Activated B cell treated with CpG ODN at 0.5 μM for 24 hours (primary cell): ENCODE results near the gene MAN2C1. TPM values are rescaled to one million over a fixed set of nuclear protein-coding genes. Genes with fewer than 3 reads are reported as not detected.
"Not testable (repeated sequence)": the region's sequence is repeated elsewhere in the genome, so short reads cannot be mapped to it uniquely, and the experiment has no call there.

Source experiments
- ATAC-seq: fragments of 200-7000 bp; cut with Tn5 transposase; one replicate; pipeline ENCODE4 v1.10.0; 2021; ENCODE audit warnings: low read depth, mild to moderate bottlenecking, moderate library complexity
- CTCF ChIA-PET: fragments of 350-600 bp; sonication (Branson Sonifier 250); formaldehyde crosslinking; loops from one replicate; lab custom pipeline; 2021; ENCODE audit warnings: antibody characterized with exemption; lab: Charles Lee
- POLR2A ChIA-PET: fragments of 350-600 bp; sonication (Branson Sonifier 250); formaldehyde crosslinking; loops from one replicate; lab custom pipeline; 2021; ENCODE audit warnings: antibody characterized with exemption; lab: Charles Lee
- DNase-seq: peaks from one replicate; pipeline ENCODE4 v3.0.0; 2022
- H3K27ac Mint-ChIP-seq: one replicate; pipeline ENCODE4 v1.8.0; 2020; ENCODE audit warnings: mixed read lengths
- H3K27me3 Mint-ChIP-seq: one replicate; pipeline ENCODE4 v1.8.0; 2021; ENCODE audit warnings: mixed read lengths
- H3K36me3 Mint-ChIP-seq: one replicate; pipeline ENCODE4 v1.8.0; 2021; ENCODE audit warnings: low read depth, mixed read lengths
- H3K4me1 Mint-ChIP-seq: one replicate; pipeline ENCODE4 v1.8.0; 2021; ENCODE audit warnings: mixed read lengths
- H3K4me3 Mint-ChIP-seq: one replicate; pipeline ENCODE4 v1.8.0; 2020; ENCODE audit warnings: mild to moderate bottlenecking, mixed read lengths
- H3K9me3 Mint-ChIP-seq: one replicate; pipeline ENCODE4 v1.8.0; 2020; ENCODE audit warnings: mixed read lengths
- CTCF ChIP-seq: fragments of 200-600 bp; IDR thresholded peaks from one replicate; pipeline ENCODE4 v1.8.0; 2022; ENCODE audit warnings: antibody characterized with exemption, mild to moderate bottlenecking
- intact Hi-C: fragments of 100-400 bp; cut with micrococcal nuclease; formaldehyde crosslinking; loops from one replicate; pipeline ENCODE4 v1.15.1; 2024
- total RNA-seq: library from RNA; stranded (reverse); gene quantifications from 2 replicates; pipeline ENCODE4 v1.2.3, GENCODE V29; 2022

The MAN2C1 gene
- total RNA-seq, 1 donor from 2014 or later, result 213 TPM

- peak overlapping the region; percentile 85 for H3K27ac Mint-ChIP-seq
- H3K9me3 Mint-ChIP-seq, result peaks cover 7% of the 10 kb centered on the region
- H3K36me3 Mint-ChIP-seq, result peaks cover 11% of the 10 kb centered on the region
- H3K4me1 Mint-ChIP-seq, result peaks cover 46% of the 10 kb centered on the region
- no peak for TF ChIP-seq CTCF
- ATAC-seq, result no peak
- POLR2A ChIA-PET, result interaction anchor here (0.6 to 3.5 kb wide), 6 partner anchors 12 to 474 kb away, joined by 3 to 52 read pairs (median 6); partner anchors contain the start of genes COMMD4, MAN2C1 and SIN3A
- H3K4me3 Mint-ChIP-seq, result peak overlapping the region; percentile 86
- CTCF ChIA-PET, result interaction anchor here (3.0 kb wide), 1 partner anchor 19 kb away, joined by 11 read pairs; the partner anchor contains the start of gene MAN2C1
- H3K27me3 Mint-ChIP-seq, result peaks cover 1% of the 10 kb centered on the region
- intact Hi-C loops, result loop anchor here (5.0 kb wide), 3 partner anchors 104 to 561 kb away; partner anchors contain the start of genes IMP3 and SIN3A
- no peak for DNase-seq
Measured at GRCh38 chr15:75348034-75348561, 20.3 kb downstream of the MAN2C1 start.

- peak; percentile 77 for ATAC-seq
Measured at GRCh38 chr15:75347222-75348033, 21.0 kb downstream of the MAN2C1 start.

GRCh38 chr15:75346796-75347221 is 21.6 kb downstream of the MAN2C1 start, which contains the start of gene NEIL1:
Gene NEIL1 (plus strand): TSS chr15:75347039. CDS start chr15:75348906, 1,867 bp downstream.
- POLR2A ChIA-PET, result interaction anchor here (0.8 to 3.5 kb wide), 6 partner anchors 21 to 293 kb away, joined by 3 to 52 read pairs (median 4); partner anchors contain the start of genes IMP3, MAN2C1 and SIN3A
- Mint-ChIP-seq H3K36me3 (peaks cover 11% of the 10 kb centered on the region), H3K27ac (peak within 1 kb of the TSS; percentile 85), H3K4me3 (peak within 1 kb of the TSS; percentile 86), H3K4me1 (peaks cover 46% of the 10 kb centered on the region), H3K27me3 (peaks cover 1% of the 10 kb centered on the region), H3K9me3 (peaks cover 7% of the 10 kb centered on the region)
- CTCF ChIA-PET, result interaction anchor here (1.0 kb wide), 1 partner anchor 21 kb away, joined by 8 read pairs; the partner anchor contains the start of gene MAN2C1
- intact Hi-C loops, result loop anchor here (1.0 to 5.0 kb wide), 6 partner anchors 11 to 560 kb away; partner anchors contain the start of genes COMMD4, IMP3, MAN2C1 and SIN3A
- DNase-seq (no peak), ATAC-seq (no peak)
- TF ChIP-seq CTCF, result no peak

More at GRCh38 chr15:75347222-75348033, 21.0 kb downstream of the MAN2C1 start:
- H3K9me3 Mint-ChIP-seq, result peaks cover 7% of the 10 kb centered on the region
- H3K27ac Mint-ChIP-seq, result peak overlapping the region; percentile 85
- peaks cover 46% of the 10 kb centered on the region for H3K4me1 Mint-ChIP-seq
- CTCF ChIA-PET, result interaction anchor here (1.0 to 3.0 kb wide), 2 partner anchors 20 kb away, joined by 8 to 11 read pairs; partner anchors contain the start of gene MAN2C1
- POLR2A ChIA-PET, result interaction anchor here (0.6 to 3.5 kb wide), 6 partner anchors 21 to 473 kb away, joined by 3 to 52 read pairs (median 6); partner anchors contain the start of genes IMP3, MAN2C1 and SIN3A
- peaks cover 11% of the 10 kb centered on the region for H3K36me3 Mint-ChIP-seq
- peaks cover 1% of the 10 kb centered on the region for H3K27me3 Mint-ChIP-seq
- intact Hi-C loops, result loop anchor here (1.0 to 5.0 kb wide), 6 partner anchors 11 to 560 kb away; partner anchors contain the start of genes COMMD4, IMP3, MAN2C1 and SIN3A
- DNase-seq, result peak; percentile 69
- peak overlapping the region; percentile 86 for H3K4me3 Mint-ChIP-seq
- TF ChIP-seq CTCF, result no peak

DNA sequence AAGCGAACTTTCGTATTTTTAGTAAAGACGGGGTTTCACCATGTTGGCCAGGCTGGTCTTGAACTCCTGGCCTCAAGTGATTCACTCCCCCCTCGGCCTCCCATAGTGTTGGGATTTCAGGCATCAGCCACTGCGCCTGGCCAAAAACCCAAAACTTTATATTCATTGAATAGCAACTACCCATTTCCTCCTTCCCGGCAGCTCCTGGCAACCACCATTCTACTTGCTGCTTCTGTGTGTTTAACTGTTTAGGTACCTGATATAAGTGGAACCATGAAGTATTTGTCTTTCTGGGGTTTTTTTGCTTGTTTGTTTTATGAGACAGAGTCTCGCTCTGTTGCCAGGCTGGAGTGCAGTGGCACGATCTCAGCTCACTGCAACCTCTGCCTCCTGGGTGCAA is 24.5 kb downstream of the MAN2C1 start:
- POLR2A ChIA-PET, DNase-seq, intact Hi-C loops, ATAC-seq, H3K27me3 Mint-ChIP-seq, H3K9me3 Mint-ChIP-seq, H3K4me3 Mint-ChIP-seq, CTCF ChIA-PET, H3K27ac Mint-ChIP-seq: not testable (repeated sequence)
- peaks cover 11% of the 10 kb centered on the region for H3K36me3 Mint-ChIP-seq
- peaks cover 21% of the 10 kb centered on the region for H3K4me1 Mint-ChIP-seq

GRCh38 chr15:75342221-75342620 is 26.2 kb downstream of the MAN2C1 start:
- intact Hi-C loops, result no loop called here
- H3K27me3 Mint-ChIP-seq, result no peaks in the 10 kb centered on the region

More at GRCh38 chr15:75342221-75342620, 26.2 kb downstream of the MAN2C1 start:
- ATAC-seq, result no peak
- CTCF ChIA-PET, result no interaction called here
- Mint-ChIP-seq H3K27ac (no peak overlapping the region), H3K36me3 (peaks cover 10% of the 10 kb centered on the region), H3K4me1 (peaks cover 15% of the 10 kb centered on the region), H3K4me3 (no peak overlapping the region), H3K9me3 (no peaks in the 10 kb centered on the region)
- no peak for DNase-seq
- POLR2A ChIA-PET, result interaction anchor here (0.7 kb wide), 1 partner anchor 333 kb away, joined by 3 read pairs; no protein-coding TSS in a partner anchor
- no peak for TF ChIP-seq CTCF
